Activated T-helper 1 cell treated with anti-CD3 and anti-CD28 coated beads, Interleukin-12 subunit alpha, Interleukin-12 subunit beta, Interleukin-2, Interleukin-4 antibody, amounts not matched to agents 30 ng/mL and 10 ng/mL and 1 ng/mL, durations not matched to agents 14 hours and 24 hours and 36 hours (primary cell): ENCODE measurements around the gene ARHGAP25. TPM values are rescaled to one million over a fixed set of nuclear protein-coding genes. Genes with fewer than 3 reads are reported as not detected.

Experiments used
- DNase-seq: peaks from one replicate; pipeline ENCODE4 v3.0.0; 2021; ENCODE audit warnings: low spot score
- H3K27ac Mint-ChIP-seq: one replicate; pipeline ENCODE4 v1.8.0; 2021; ENCODE audit warnings: mild to moderate bottlenecking, mixed read lengths
- H3K27me3 Mint-ChIP-seq: one replicate; pipeline ENCODE4 v1.8.0; 2022; ENCODE audit warnings: mild to moderate bottlenecking, moderate library complexity, mixed read lengths; ENCODE audit not compliant: insufficient read depth
- H3K36me3 Mint-ChIP-seq: one replicate; pipeline ENCODE4 v1.8.0; 2021; ENCODE audit warnings: low read depth, mixed read lengths
- H3K4me1 Mint-ChIP-seq: one replicate; pipeline ENCODE4 v1.8.0; 2021; ENCODE audit warnings: low read depth, mixed read lengths
- H3K4me3 Mint-ChIP-seq: one replicate; pipeline ENCODE4 v1.8.0; 2021; ENCODE audit warnings: mild to moderate bottlenecking, moderate library complexity, mixed read lengths
- H3K9me3 Mint-ChIP-seq: one replicate; pipeline ENCODE4 v1.8.0; 2021; ENCODE audit warnings: mixed read lengths
- intact Hi-C: fragments of 100-400 bp; cut with micrococcal nuclease; formaldehyde crosslinking; loops from one replicate; pipeline ENCODE4 v1.15.1; 2024
- total RNA-seq: library from RNA; stranded (reverse); gene quantifications from 2 replicates; pipeline ENCODE4 v1.2.3, GENCODE V29; 2022

The ARHGAP25 gene
- total RNA-seq, 1 donor from 2014 or later, result 74.2 TPM

DNA sequence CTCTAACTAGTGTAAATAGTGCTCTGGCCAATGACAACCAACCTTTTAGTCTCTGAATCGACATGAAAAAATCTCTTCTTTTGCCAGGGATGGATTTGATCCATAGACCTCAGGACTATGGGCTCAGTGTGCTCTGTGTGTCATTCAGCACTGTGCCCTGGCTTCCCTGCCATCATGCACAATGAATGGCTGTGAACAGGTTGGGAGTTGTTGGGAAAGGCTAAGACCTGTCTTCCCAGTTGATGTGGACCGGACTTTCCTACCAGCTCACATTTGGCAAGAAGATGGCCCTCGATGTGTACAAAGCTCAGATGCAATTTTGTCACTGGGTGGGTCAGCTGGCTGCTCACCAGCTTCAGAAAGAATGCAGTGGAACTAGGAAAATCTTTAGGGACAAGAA, 26.0 kb upstream of the ARHGAP25 start:
- peaks cover 4% of the 10 kb centered on the region for H3K36me3 Mint-ChIP-seq
- no peak for DNase-seq
- no peak overlapping the region for H3K27ac Mint-ChIP-seq
- peaks cover 8% of the 10 kb centered on the region for H3K27me3 Mint-ChIP-seq
- no peaks in the 10 kb centered on the region for H3K9me3 Mint-ChIP-seq
- intact Hi-C loops, result loop anchor here (1.0 to 2.0 kb wide), 5 partner anchors 18 to 217 kb away; partner anchors contain the start of gene ARHGAP25
- no peak overlapping the region for H3K4me3 Mint-ChIP-seq
- peaks cover 28% of the 10 kb centered on the region for H3K4me1 Mint-ChIP-seq

DNA sequence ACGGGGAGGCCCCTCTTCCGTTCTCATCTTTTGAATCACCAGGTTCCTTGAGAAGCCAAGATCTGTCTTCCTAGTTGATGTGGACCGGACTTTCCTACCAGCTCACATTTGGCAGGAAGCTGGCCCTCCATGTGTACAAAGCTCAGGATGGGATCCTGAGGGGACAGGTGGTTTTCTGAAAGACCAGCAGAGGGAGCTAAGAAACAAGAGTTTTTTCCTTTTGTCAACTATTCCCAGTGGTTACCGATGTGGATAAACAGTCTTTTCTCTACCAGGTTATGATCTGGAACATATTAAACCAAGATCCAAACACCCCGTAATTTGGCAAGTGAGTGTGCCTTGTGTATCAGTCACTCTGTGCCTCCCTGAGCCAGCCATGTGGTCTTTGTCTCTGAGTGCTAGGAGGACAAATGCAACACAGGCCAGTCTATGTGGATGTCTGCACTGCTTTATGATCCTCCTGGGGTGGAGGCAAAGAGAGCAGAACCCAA, 25.1 kb upstream of the ARHGAP25 start:
- Mint-ChIP-seq H3K27me3 (peaks cover 6% of the 10 kb centered on the region), H3K4me1 (peaks cover 36% of the 10 kb centered on the region), H3K4me3 (no peak overlapping the region), H3K27ac (no peak overlapping the region), H3K9me3 (no peaks in the 10 kb centered on the region), H3K36me3 (peaks cover 10% of the 10 kb centered on the region)
- no peak for DNase-seq
- intact Hi-C loops, result loop anchor here (1.0 to 2.0 kb wide), 5 partner anchors 19 to 216 kb away; partner anchors contain the start of gene ARHGAP25

DNA sequence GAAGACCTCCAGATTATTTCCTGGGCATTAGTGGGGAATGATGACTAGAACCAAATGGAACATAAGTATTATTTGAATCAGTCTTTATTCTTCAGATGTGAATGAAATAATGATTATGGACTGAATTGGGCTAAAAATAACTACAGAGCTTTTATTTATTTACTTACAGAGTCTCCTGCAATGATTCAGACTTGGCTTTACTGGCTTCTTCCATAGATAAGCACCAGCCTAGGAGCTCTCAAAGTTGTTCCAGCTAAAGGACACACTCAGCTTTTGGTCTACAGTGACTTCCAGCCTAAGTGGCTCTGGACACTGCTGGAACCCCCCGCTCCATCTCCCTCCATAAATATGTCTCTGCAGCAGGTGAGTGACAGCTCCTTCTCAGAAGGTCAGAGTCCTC, 24.3 kb upstream of the ARHGAP25 start:
- intact Hi-C loops, result no loop called here
- Mint-ChIP-seq H3K27ac (no peak overlapping the region), H3K36me3 (peaks cover 10% of the 10 kb centered on the region), H3K4me1 (peaks cover 45% of the 10 kb centered on the region), H3K9me3 (no peaks in the 10 kb centered on the region), H3K4me3 (no peak overlapping the region), H3K27me3 (peaks cover 6% of the 10 kb centered on the region)
- DNase-seq, result no peak

DNA sequence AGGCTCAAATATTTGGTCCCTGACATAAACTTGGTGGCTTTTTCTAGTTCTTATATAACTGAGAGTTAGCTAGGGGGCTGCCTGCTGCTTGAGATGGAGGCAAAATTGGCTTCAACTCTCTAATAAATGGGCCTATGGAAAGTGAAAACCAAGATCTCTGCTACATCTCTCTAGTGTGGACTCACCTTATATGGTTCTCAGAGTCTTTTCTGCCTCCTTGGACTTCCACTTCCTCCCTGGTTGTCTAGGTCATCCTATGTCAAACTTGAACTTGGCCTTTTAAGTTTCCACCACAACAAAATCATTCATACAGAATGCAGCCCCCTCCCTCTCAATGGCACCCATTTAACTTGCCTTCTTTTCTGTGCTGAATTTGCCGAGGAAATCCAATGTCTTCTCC, 23.9 kb upstream of the ARHGAP25 start:
- intact Hi-C loops, result no loop called here
- DNase-seq, result no peak
- Mint-ChIP-seq H3K27me3 (peaks cover 6% of the 10 kb centered on the region), H3K27ac (no peak overlapping the region), H3K4me1 (peaks cover 49% of the 10 kb centered on the region), H3K9me3 (no peaks in the 10 kb centered on the region), H3K4me3 (no peak overlapping the region), H3K36me3 (peaks cover 10% of the 10 kb centered on the region)

DNA sequence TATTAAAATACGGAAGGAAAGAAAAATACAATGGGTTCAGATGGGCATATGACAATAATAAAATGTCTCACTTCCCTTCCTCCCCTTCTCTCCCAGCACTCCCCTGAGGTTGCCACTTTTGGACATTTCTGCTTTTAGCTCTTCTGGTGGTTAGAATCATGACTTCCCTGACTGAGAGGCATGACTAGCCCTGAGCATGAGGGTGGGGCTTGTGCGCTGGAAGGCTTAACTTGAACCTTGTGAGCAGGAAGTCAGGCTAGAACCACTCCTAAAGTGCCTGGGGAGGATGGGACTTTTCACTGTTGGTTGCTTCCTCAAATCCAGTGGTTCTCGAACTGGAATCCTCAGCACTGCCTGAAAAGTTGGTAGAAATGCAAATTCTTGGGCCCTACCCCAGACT, 19.7 kb upstream of the ARHGAP25 start:
- Mint-ChIP-seq H3K27ac (no peak overlapping the region), H3K9me3 (no peaks in the 10 kb centered on the region), H3K36me3 (peaks cover 10% of the 10 kb centered on the region), H3K4me1 (peaks cover 79% of the 10 kb centered on the region), H3K27me3 (peaks cover 4% of the 10 kb centered on the region), H3K4me3 (no peak overlapping the region)
- intact Hi-C loops, result loop anchor here (1.0 to 5.0 kb wide), 4 partner anchors 120 to 337 kb away; no protein-coding TSS in a partner anchor
- no peak for DNase-seq

DNA sequence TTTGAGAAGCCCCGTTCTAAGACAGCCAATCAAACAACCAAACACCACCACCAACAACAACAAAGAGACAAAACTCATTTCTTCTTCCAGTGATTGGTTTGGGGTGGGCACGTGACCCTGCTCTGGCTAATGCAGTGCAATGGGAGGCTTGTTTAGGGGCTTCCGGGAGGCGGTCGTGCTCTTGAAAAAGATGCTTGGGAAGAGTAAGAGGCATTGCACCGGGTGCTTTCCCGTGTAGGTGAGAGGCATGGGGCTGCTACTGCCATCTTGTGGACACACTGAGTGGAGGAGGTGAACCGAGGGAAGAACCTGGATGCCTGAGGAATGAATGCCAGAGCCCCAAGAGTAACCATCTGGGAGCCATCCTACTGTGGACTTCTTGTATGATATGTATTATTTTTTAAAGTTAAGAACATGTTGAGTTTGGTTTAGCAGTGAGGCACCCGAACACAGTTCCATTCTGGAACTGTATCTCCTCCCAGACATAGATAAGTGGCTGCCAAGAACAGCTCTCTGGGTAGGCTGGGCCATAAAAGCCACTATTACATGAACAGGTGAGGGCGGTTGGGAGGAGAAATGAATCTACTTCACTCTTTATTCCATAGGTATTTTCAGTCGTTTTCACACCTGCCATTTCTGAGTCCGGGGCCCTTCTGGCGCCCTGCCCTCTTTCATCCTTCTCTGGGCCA, 19.1 kb upstream of the ARHGAP25 start:
- H3K9me3 Mint-ChIP-seq, result no peaks in the 10 kb centered on the region
- peaks cover 10% of the 10 kb centered on the region for H3K36me3 Mint-ChIP-seq
- H3K27me3 Mint-ChIP-seq, result peaks cover 4% of the 10 kb centered on the region
- peak overlapping the region; percentile 47 for H3K4me3 Mint-ChIP-seq
- H3K4me1 Mint-ChIP-seq, result peaks cover 82% of the 10 kb centered on the region
- intact Hi-C loops, result loop anchor here (1.0 to 5.0 kb wide), 6 partner anchors 51 to 337 kb away; no protein-coding TSS in a partner anchor
- DNase-seq, result no peak
- peak overlapping the region; percentile 59 for H3K27ac Mint-ChIP-seq

DNA sequence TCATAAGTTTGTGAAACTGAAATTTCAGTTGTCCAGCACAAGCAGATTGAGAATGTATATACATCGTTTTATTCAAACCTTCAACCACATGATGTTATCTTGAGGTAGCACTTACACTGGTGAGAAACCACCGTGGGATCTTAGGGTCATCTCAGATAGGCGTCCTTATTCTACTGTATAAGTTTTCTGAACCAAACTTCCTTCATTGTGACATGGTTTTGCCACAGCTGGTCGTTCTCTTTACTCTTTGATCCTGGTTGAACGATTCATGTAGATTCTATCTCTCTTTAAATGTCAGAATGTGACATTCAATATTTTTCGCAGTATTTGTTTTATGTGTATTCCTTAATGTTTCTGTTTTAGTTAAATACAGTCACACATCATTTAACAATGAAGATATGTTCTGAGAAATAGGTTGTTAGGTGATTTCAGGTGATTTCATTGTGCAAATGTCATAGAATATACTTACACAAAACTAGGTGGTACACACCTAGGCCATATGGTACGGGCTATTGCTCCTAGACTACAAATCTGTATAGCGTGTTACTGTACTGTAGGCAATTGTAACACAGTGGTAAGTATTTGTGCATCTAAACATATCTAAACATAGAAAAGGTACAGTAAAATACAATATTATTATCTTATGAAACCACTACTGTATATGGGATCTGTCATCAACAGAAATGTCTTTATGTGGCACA, 17.9 kb upstream of the ARHGAP25 start:
- no peaks in the 10 kb centered on the region for H3K9me3 Mint-ChIP-seq
- intact Hi-C loops, result loop anchor here (1.0 to 5.0 kb wide), 12 partner anchors 11 to 336 kb away; partner anchors contain the start of genes APLF, ARHGAP25 and FBXO48
- H3K27ac Mint-ChIP-seq, result peak overlapping the region; percentile 73
- peaks cover 4% of the 10 kb centered on the region for H3K27me3 Mint-ChIP-seq
- no peak for DNase-seq
- peak overlapping the region; percentile 11 for H3K4me3 Mint-ChIP-seq
- peaks cover 87% of the 10 kb centered on the region for H3K4me1 Mint-ChIP-seq
- peaks cover 10% of the 10 kb centered on the region for H3K36me3 Mint-ChIP-seq

DNA sequence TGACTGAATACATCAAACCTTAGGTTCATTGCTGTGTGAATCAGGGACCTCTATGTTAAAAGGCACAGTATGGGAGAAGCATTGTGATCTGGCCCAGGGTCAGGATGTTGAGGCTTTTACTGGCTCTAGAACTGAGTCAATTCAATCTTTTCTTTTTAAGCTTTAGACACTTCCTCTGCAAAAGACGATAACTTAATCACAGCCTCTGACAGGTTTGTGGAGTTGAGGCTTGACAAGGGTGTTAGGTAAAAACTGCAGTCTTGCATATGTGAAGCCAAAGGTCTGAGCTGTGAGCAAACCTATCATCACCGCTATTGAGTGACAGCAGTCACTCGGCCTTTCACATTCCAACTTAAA, 17.3 kb upstream of the ARHGAP25 start:
- peaks cover 91% of the 10 kb centered on the region for H3K4me1 Mint-ChIP-seq
- H3K36me3 Mint-ChIP-seq, result peaks cover 10% of the 10 kb centered on the region
- peak overlapping the region; percentile 7 for H3K4me3 Mint-ChIP-seq
- H3K27ac Mint-ChIP-seq, result peak overlapping the region; percentile 73
- peaks cover 2% of the 10 kb centered on the region for H3K27me3 Mint-ChIP-seq
- no peaks in the 10 kb centered on the region for H3K9me3 Mint-ChIP-seq
- intact Hi-C loops, result loop anchor here (1.0 to 5.0 kb wide), 12 partner anchors 10 to 335 kb away; partner anchors contain the start of genes APLF, ARHGAP25 and FBXO48
- peak; percentile 55 for DNase-seq

DNA sequence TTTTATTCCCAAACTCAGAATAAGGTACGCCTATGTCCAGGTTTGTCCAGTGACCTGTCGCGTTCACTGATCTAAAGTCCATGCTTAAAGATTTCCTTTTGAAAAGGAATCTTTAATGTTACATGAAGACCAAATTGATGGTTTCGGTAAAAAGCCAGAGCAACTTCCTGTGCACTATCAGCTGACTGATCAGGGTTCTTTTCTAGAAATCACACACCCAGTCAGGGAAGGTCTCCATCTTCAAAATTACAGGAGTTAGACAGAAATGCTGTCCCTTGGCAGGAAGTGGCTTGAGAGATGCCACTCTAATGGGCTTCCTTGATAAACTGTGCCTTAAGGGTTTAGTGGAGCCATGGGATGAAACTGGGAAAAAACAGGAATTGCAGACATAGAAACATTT, 14.7 kb upstream of the ARHGAP25 start:
- Mint-ChIP-seq H3K27ac (peak overlapping the region; percentile 83), H3K36me3 (no peaks in the 10 kb centered on the region), H3K4me1 (peaks cover 100% of the 10 kb centered on the region), H3K4me3 (peak overlapping the region; percentile 55), H3K27me3 (peaks cover 2% of the 10 kb centered on the region), H3K9me3 (no peaks in the 10 kb centered on the region)
- intact Hi-C loops, result loop anchor here (1.0 to 5.0 kb wide), 4 partner anchors 17 to 333 kb away; no protein-coding TSS in a partner anchor
- DNase-seq, result no peak

DNA sequence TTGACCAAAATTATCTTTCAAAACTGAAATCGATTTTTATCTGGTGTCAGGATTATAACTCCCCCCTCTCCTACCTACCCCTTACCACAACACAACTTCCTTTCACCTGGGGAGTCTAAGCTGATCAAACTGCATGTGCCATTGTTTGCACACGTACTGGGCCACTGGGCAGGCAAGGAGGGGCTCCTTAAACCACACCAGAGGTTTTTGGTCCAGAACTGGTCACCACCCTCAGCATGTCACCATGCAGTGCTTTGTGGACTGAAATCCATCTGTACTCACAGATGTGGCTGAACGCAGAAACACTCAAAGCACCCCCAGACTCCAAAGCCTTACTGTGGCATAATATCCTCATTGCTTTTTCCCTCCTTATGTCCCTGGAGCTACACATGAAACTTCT, 13.9 kb upstream of the ARHGAP25 start:
- Mint-ChIP-seq H3K9me3 (no peaks in the 10 kb centered on the region), H3K27ac (no peak overlapping the region), H3K4me3 (no peak overlapping the region), H3K36me3 (no peaks in the 10 kb centered on the region), H3K4me1 (peaks cover 100% of the 10 kb centered on the region), H3K27me3 (peaks cover 2% of the 10 kb centered on the region)
- DNase-seq, result no peak
- intact Hi-C loops, result loop anchor here (1.0 to 2.0 kb wide), 2 partner anchors 17 to 334 kb away; no protein-coding TSS in a partner anchor

DNA sequence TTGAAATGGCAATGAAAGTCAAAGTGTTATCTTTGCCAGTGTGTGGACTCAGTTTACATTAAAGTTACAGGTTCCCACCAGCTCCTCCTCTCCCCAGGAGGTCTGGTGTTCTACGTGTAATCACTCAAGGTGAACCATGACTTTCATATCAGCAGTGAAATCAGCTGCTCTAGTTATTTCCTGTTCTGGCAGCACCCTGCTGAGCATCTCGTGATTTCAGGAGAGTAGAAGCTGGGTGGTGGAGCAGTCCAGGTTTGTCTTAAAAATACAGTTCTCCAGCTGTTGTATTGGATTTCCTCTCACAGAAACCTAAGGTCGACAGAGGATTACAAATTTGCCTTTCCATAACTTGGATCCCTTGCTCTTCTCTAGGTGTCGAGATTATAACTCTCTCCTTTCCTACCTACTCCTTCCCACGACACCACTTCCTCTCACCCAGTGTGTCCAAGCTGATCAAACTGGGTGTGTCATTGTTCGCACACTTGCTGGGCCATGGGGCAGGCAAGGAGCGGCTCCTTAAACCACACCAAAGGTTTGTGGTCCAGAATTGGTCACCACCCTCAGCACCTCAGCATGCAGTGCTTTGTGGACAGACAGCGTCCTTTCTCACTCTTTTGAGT, 13.0 kb upstream of the ARHGAP25 start:
- H3K27ac Mint-ChIP-seq, result peak overlapping the region; percentile 91
- H3K4me3 Mint-ChIP-seq, result peak overlapping the region; percentile 54
- intact Hi-C loops, result loop anchor here (2.0 kb wide), 1 partner anchor 335 kb away; no protein-coding TSS in a partner anchor
- peaks cover 100% of the 10 kb centered on the region for H3K4me1 Mint-ChIP-seq
- peak; percentile 44 for DNase-seq
- H3K36me3 Mint-ChIP-seq, result no peaks in the 10 kb centered on the region
- H3K9me3 Mint-ChIP-seq, result no peaks in the 10 kb centered on the region
- peaks cover 2% of the 10 kb centered on the region for H3K27me3 Mint-ChIP-seq

DNA sequence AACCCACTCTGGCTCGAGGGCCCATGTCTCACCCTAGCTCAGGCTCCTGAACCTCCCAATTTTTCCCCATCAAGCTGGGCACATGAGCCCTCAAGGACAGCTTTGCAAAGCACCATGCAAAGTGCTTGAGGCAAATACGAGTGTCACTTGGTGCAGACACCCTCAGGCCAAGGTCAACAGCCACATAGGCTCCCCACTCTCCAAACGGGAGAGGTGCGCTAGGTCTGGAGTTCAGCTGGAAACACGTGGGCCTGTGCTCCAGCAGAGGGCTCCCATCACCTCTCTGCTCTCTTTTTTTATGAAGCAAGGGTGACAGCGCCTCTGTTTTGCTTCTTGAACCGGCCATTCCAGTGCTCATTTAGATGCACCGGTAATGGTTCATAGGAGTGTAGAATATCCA, 11.9 kb upstream of the ARHGAP25 start:
- no peak for DNase-seq
- H3K27me3 Mint-ChIP-seq, result peaks cover 2% of the 10 kb centered on the region
- H3K36me3 Mint-ChIP-seq, result no peaks in the 10 kb centered on the region
- no peak overlapping the region for H3K4me3 Mint-ChIP-seq
- no peaks in the 10 kb centered on the region for H3K9me3 Mint-ChIP-seq
- H3K4me1 Mint-ChIP-seq, result peaks cover 100% of the 10 kb centered on the region
- H3K27ac Mint-ChIP-seq, result no peak overlapping the region
- intact Hi-C loops, result no loop called here
